GM12878 (cell line): ENCODE measurements around the gene IFRD2. TPM values are rescaled to one million over a fixed set of nuclear protein-coding genes. Genes with fewer than 3 reads are reported as not detected.
A peak's percentile ranks its signal among the peaks of the same experiment; 100 is the strongest.

ENCODE experiments used
- ATAC-seq: fragments of 200-7000 bp; cut with Tn5 transposase; 3 replicates; pipeline ENCODE4 v1.9.1; 2020; ENCODE audit warnings: mild to moderate bottlenecking, moderate library complexity
- BruUV-seq: library from RNA; stranded (reverse); fragments of 400-500 nt; replicated peaks from 2 replicates; lab custom pipeline; 2021; lab: Mats Ljungman, UMichigan
- CTCF ChIA-PET: fragments of 300-600 bp; sonication (Branson Sonifier 250); formaldehyde crosslinking; extraction: SDS; loops from one replicate; lab custom pipeline; 2021; ENCODE audit warnings: inconsistent platforms; lab: Yijun Ruan, JAX
- POLR2A ChIA-PET: fragments of 350-600 bp; formaldehyde crosslinking; extraction: SDS; loops from one replicate; lab custom pipeline; 2021; ENCODE audit warnings: inconsistent platforms; lab: Charles Lee
- RAD21 ChIA-PET: fragments of 300-600 bp; sonication (Branson Sonifier 250); formaldehyde crosslinking; loops from one replicate; lab custom pipeline; 2023; ENCODE audit warnings: antibody characterized with exemption; ENCODE audit not compliant: unreplicated experiment; lab: Charles Lee
- SMC1A ChIA-PET: fragments of 300-600 bp; sonication (Branson Sonifier 250); formaldehyde crosslinking; loops from one replicate; lab custom pipeline; 2023; ENCODE audit not compliant: unreplicated experiment, uncharacterized antibody; lab: Charles Lee
- DNase-seq: peaks from one replicate; pipeline ENCODE4 v3.0.0-alpha.2; 2011; ENCODE audit warnings: low read depth, low spot score
- FAIRE-seq: peaks from 3 replicates; lab custom pipeline; 2011; peaks lifted over from hg19 to GRCh38; lab: Jason Lieb, UNC
- H2AFZ ChIP-seq: 2 replicates; pipeline ENCODE4 v1.6.0; 2011; ENCODE audit warnings: low read depth, low read length, control low read depth; ENCODE audit not compliant: control insufficient read depth
- H3K27ac ChIP-seq: 2 replicates; pipeline ENCODE4 v1.5.1; 2011; ENCODE audit warnings: control low read depth; ENCODE audit not compliant: control insufficient read depth, insufficient read depth
- H3K27me3 ChIP-seq, 2 experiments: replicated peaks in 1 of 2; 2 replicates each; pipeline versions ENCODE4 v1.6.0 to v1.6.1; 2011; ENCODE audit warnings: low read length in 1 of 2; ENCODE audit not compliant: control insufficient read depth in 2 of 2, insufficient read depth in 2 of 2
- H3K36me3 ChIP-seq, 2 experiments: 2 replicates each; pipeline ENCODE4 v1.5.1; 2011; ENCODE audit warnings: low read length in 1 of 2; ENCODE audit not compliant: control insufficient read depth in 2 of 2, insufficient read depth in 2 of 2
- H3K4me1 ChIP-seq: 2 replicates; pipeline ENCODE4 v1.6.1; 2011; ENCODE audit warnings: mild to moderate bottlenecking, low read length, moderate library complexity, mixed read lengths; ENCODE audit not compliant: control insufficient read depth, insufficient read depth
- H3K4me2 ChIP-seq: 2 replicates; pipeline ENCODE4 v1.6.0; 2011; ENCODE audit warnings: control low read depth; ENCODE audit not compliant: control insufficient read depth, insufficient read depth
- H3K4me3 ChIP-seq: fragments of 200-600 bp; sonication (generic); 2 replicates; pipeline ENCODE4 v1.5.1; 2016
- H3K79me2 ChIP-seq: 2 replicates; pipeline ENCODE4 v1.6.0; 2011; ENCODE audit warnings: low read length; ENCODE audit not compliant: control insufficient read depth, insufficient read depth
- H3K9ac ChIP-seq: 2 replicates; pipeline ENCODE4 v1.8.0; 2011; ENCODE audit warnings: low read length, control low read depth, mixed read lengths; ENCODE audit not compliant: control insufficient read depth, insufficient read depth
- H3K9me3 ChIP-seq: replicated peaks from 3 replicates; pipeline ENCODE4 v1.5.1; 2011; ENCODE audit warnings: mild to moderate bottlenecking, low read length; ENCODE audit not compliant: control insufficient read depth, insufficient read depth
- H4K20me1 ChIP-seq: 2 replicates; pipeline ENCODE4 v1.6.0; 2011; ENCODE audit not compliant: control insufficient read depth, insufficient read depth
- E4F1 ChIP-seq: fragments of 450-650 bp; IDR thresholded peaks from 2 replicates; pipeline ENCODE4 v1.6.1; 2018; ENCODE audit warnings: borderline replicate concordance, mild to moderate bottlenecking; ENCODE audit not compliant: partially characterized antibody
- IRF4 ChIP-seq: IDR thresholded peaks from 2 replicates; pipeline ENCODE4 v1.6.1; 2011; ENCODE audit warnings: low read depth, low read length
- NFXL1 ChIP-seq: fragments of 450-650 bp; IDR thresholded peaks from 2 replicates; pipeline ENCODE4 v1.6.1; 2017; ENCODE audit warnings: antibody characterized with exemption, mild to moderate bottlenecking, borderline replicate concordance
- NR2F1 ChIP-seq: fragments of 450-650 bp; conservative IDR thresholded peaks from 2 replicates; pipeline ENCODE4 v1.6.1; 2017; ENCODE audit warnings: mild to moderate bottlenecking
- POLR2AphosphoS5 ChIP-seq: IDR thresholded peaks from 2 replicates; pipeline ENCODE4 v1.6.1; 2011; ENCODE audit warnings: mild to moderate bottlenecking, low read length, inconsistent platforms
- SP1 ChIP-seq: IDR thresholded peaks from one replicate; pipeline ENCODE4 v1.6.1; 2011; ENCODE audit warnings: low read depth, low read length
- WGBS: methylation state at CpG from one replicate; pipeline ENCODE4 v1.1.6; 2016; ENCODE audit warnings: low lambda C conversion rate; ENCODE audit not compliant: insufficient replicate concordance, insufficient coverage; ENCODE audit errors: missing lambda C conversion rate; 5-methylcytosine and 5-hydroxymethylcytosine counted together
- in situ Hi-C: fragments of 300-500 bp; cut with MboI; formaldehyde crosslinking; loops from 9 replicates; pipeline ENCODE4 v1.14.3; 2018; ENCODE audit warnings: mixed read lengths
- intact Hi-C: fragments of 100-400 bp; cut with micrococcal nuclease; formaldehyde crosslinking; loops from one replicate; pipeline ENCODE4 v1.14.2; 2022; ENCODE audit not compliant: unreplicated experiment
- polyA plus RNA-seq, 11 experiments: library from polyadenylated mRNA; depleted of rRNA in 4 of 11; unstranded in 6 of 11; stranded (reverse) in 5 of 11; fragments of >200 nt; fragmentation: Nextera tagmentation in 4 of 11; fragmentation: Illumina TruSeq in 1 of 11; extraction: Ambion mirVana in 4 of 11; extraction: Trizol in 1 of 11; gene quantifications; 1 replicate in 1 of 11; 2 replicates in 10 of 11; pipeline versions ENCODE4 v1.2.1 to v1.2.3, GENCODE V29; 2011 to 2016; ENCODE audit warnings: inconsistent platforms in 2 of 11, missing spikeins in 2 of 11, low read depth in 1 of 11
- total RNA-seq, 4 experiments: library from RNA; depleted of rRNA in 3 of 4; stranded (reverse); fragments of >200 nt in 3 of 4; fragmentation: Illumina TruSeq in 1 of 4; extraction: Trizol in 1 of 4; gene quantifications; 2 replicates each; pipeline versions ENCODE4 v1.2.1 to v1.2.3, GENCODE V29; 2013 to 2021
- TF ChIP-seq, protein P1 (sequence below): fragments of 450-650 bp; IDR thresholded peaks from 2 replicates; pipeline ENCODE4 v1.6.1; 2018; ENCODE audit warnings: mild to moderate bottlenecking, low read depth, moderate library complexity; ENCODE audit not compliant: partially characterized antibody

Gene IFRD2
- total and polyA plus RNA-seq, 10 of the 15 experiments (the other 5 are each of a cell fraction or from before 2014, with no cell fraction given): 19.1 to 153 (median 80.3) TPM

DNA sequence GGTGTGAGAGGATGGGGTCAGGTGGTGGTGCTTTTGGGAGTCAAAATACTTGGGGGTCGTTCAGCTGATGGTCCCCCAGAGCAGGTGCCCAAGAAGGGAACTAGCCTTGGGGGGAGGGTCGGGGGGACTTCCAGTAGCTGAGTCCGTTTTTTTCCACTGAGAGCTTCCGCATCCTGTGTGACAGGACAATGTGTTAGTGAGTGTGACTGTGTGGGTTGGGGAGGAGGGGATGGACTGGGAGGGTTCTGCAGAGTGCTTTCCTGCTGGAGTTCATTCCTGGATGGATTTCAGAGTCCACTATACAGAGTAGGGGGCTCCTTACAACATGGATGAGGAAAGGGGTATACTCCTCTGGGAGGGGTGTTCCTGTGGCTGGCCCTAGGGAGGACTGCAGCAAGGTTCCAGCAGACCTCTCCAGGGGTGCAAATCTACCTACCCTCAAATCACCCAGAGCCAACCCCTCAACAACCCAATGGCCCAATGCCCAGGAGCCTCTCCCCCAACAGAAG, 30.9 kb upstream of the IFRD2 start:
- ChIA-PET SMC1A (no interaction called here), RAD21 (interaction anchor here (2.3 kb wide), 1 partner anchor 31 kb away, joined by 6 read pairs; the partner anchor contains the start of gene IFRD2), POLR2A (interaction anchor here (0.7 to 2.0 kb wide), 3 partner anchors 11 to 18 kb away, joined by 3 to 8 read pairs (median 5); partner anchors contain the start of gene RASSF1)
- Histone ChIP-seq H3K9me3 (no peaks in the 10 kb centered on the region), H3K4me2 (no peak overlapping the region), H2AFZ (no peak overlapping the region), H4K20me1 (no peaks in the 10 kb centered on the region), H3K36me3 (peaks cover 0 to 4% of the 10 kb centered on the region in 2 experiments; a peak in 1 of 4 replicates), H3K9ac (no peak overlapping the region), H3K27ac (no peak overlapping the region), H3K79me2 (peaks cover 19% of the 10 kb centered on the region), H3K4me1 (peaks cover 17% of the 10 kb centered on the region)
- intact Hi-C loops: no loop called here
- 28% methylated on average over 4 of the region's 4 CpGs for WGBS
- FAIRE-seq: no peak
- ATAC-seq: no peak
- TF ChIP-seq NFXL1 (no peak), IRF4 (no peak), NR2F1 (no peak)
- TF ChIP-seq, all 136 proteins: peak for 0
- Histone ChIP-seq H3K4me3 (no peak overlapping the region), H3K27me3 (no peaks in the 10 kb centered on the region)
- no TSS peak for BruUV-seq
- CTCF ChIA-PET: interaction anchor here (1.3 to 5.1 kb wide), 3 partner anchors 13 to 22 kb away, joined by 4 to 72 read pairs (median 11); partner anchors contain the start of genes RASSF1 and ZMYND10
- in situ Hi-C loops: no loop called here
- DNase-seq: no peak

GRCh38 chr3:50322386-50323091, 30.3 kb upstream of the IFRD2 start, which contains the start of gene HYAL2:
Gene HYAL2, minus strand, starts transcription at chr3:50322745. Its CDS starts 2,256 bp downstream, at chr3:50320489.
- 91% methylated on average over 30 of the region's 31 CpGs for WGBS
- no peaks in the 10 kb centered on the region for H3K9me3 ChIP-seq
- H4K20me1 ChIP-seq: no peaks in the 10 kb centered on the region
- ATAC-seq: no peak
- SMC1A ChIA-PET: interaction anchor here (1.2 kb wide), 1 partner anchor 15 kb away, joined by 3 read pairs; no protein-coding TSS in a partner anchor
- no peaks in the 10 kb centered on the region for H3K27me3 ChIP-seq
- H3K4me3 ChIP-seq: peak within 1 kb of the TSS; percentile 70
- TF ChIP-seq E4F1: no peak
- TF ChIP-seq, protein P1, sequence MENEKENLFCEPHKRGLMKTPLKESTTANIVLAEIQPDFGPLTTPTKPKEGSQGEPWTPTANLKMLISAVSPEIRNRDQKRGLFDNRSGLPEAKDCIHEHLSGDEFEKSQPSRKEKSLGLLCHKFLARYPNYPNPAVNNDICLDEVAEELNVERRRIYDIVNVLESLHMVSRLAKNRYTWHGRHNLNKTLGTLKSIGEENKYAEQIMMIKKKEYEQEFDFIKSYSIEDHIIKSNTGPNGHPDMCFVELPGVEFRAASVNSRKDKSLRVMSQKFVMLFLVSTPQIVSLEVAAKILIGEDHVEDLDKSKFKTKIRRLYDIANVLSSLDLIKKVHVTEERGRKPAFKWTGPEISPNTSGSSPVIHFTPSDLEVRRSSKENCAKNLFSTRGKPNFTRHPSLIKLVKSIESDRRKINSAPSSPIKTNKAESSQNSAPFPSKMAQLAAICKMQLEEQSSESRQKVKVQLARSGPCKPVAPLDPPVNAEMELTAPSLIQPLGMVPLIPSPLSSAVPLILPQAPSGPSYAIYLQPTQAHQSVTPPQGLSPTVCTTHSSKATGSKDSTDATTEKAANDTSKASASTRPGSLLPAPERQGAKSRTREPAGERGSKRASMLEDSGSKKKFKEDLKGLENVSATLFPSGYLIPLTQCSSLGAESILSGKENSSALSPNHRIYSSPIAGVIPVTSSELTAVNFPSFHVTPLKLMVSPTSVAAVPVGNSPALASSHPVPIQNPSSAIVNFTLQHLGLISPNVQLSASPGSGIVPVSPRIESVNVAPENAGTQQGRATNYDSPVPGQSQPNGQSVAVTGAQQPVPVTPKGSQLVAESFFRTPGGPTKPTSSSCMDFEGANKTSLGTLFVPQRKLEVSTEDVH: no peak
- TF ChIP-seq IRF4: no peak
- no peak for TF ChIP-seq SP1
- TF ChIP-seq POLR2AphosphoS5: no peak
- TF ChIP-seq, all 136 proteins: peak for 0
- intact Hi-C loops (no loop called here), in situ Hi-C loops (no loop called here)
- peaks cover 15% of the 10 kb centered on the region for H3K79me2 ChIP-seq
- peak within 1 kb of the TSS; percentile 92 for H2AFZ ChIP-seq
- peaks cover 17% of the 10 kb centered on the region for H3K4me1 ChIP-seq
- H3K36me3 ChIP-seq: peaks cover 2 to 4% of the 10 kb centered on the region in 2 experiments; a peak in 2 of 4 replicates
- peak within 1 kb of the TSS; percentile 83 for H3K9ac ChIP-seq
- RAD21 ChIA-PET: interaction anchor here (1.2 kb wide), 1 partner anchor 14 kb away, joined by 3 read pairs; no protein-coding TSS in a partner anchor
- POLR2A ChIA-PET: interaction anchor here (0.7 to 2.0 kb wide), 3 partner anchors 12 to 18 kb away, joined by 3 to 8 read pairs (median 5); partner anchors contain the start of gene RASSF1
- BruUV-seq: no TSS peak
- peak within 1 kb of the TSS; percentile 64 for H3K4me2 ChIP-seq
- peak within 1 kb of the TSS; percentile 88 for H3K27ac ChIP-seq
- no peak for FAIRE-seq
- CTCF ChIA-PET: interaction anchor here (1.2 to 5.1 kb wide), 3 partner anchors 14 to 96 kb away, joined by 3 to 72 read pairs (median 4); partner anchors contain the start of genes RASSF1 and ZMYND10
- DNase-seq: no peak
